HG02759 (cell line): ENCODE measurements around the gene C11orf65.
"Not testable (repeated sequence)": the region's sequence is repeated elsewhere in the genome, so short reads cannot be mapped to it uniquely, and the experiment has no call there.

Experiments used
- ATAC-seq: cut with Tn5 transposase; IDR thresholded peaks from one replicate; pipeline ENCODE4 v1.9.1; 2021; ENCODE audit warnings: mild to moderate bottlenecking, moderate library complexity; ENCODE audit not compliant: unreplicated experiment

The C11orf65 gene

GRCh38 chr11:108474664-108475463 lies 7.5 kb upstream of the C11orf65 start:
- no peak for ATAC-seq

DNA sequence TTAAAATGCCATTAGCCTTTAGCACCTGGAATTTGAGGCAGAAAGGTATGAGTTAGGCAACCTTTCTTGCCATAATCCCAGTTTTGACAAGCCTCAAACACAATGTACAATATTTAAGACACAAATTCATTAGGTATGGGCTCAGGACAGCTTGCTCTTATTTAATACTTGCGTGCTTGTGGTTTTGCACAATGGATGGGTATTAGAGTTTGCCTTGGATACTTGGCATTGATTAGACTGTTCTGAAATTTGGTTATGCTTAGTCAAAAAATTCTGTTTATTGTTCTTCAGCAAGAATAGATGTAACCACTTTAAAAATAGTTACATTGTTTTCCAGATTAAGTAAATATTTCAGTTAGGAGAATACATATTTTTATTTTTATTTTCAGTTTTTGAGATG lies 5.4 kb upstream of the C11orf65 start:
- ATAC-seq = no peak

DNA sequence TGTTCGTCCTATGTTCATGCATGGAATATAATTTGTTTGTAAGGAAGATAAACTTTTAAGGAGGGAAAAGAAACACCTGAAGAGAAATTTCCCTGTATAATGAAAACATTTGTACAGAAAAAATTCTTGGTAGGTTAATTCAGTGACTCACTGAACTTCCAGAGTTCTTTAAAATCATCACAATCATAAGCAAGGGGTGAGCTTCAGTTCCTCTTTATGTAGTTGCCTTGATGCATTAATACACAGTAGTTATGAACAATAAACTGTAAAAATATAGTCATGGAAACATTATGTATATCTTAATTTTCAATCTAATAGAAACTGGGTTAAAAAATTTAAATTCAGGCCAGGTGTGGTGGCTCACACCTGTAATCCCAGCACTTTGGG lies 1.1 kb upstream of the C11orf65 start:
- ATAC-seq = no peak

DNA sequence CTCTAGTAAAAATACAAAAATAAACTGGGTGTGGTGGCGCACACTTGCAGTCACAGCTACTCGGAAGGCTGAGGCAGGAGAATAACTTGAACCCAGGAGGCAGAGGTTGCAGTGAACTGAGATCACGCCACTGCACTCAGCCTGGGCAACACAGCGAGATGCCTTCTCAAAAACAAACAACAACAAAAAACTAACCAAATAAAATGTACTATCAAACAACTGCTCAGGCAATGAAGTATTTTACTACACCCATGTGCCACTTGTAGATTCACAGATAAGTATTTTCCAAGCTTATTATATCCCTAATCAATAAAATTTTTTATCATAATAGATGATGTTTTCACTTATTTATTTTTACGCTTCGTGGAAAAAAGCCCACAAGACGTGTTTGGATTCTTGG lies 924 bp downstream of the C11orf65 start:
- ATAC-seq = no peak

- ATAC-seq = no peak
These were observed 14.0 kb downstream of the C11orf65 start for GRCh38 chr11:108453207-108453835.

DNA sequence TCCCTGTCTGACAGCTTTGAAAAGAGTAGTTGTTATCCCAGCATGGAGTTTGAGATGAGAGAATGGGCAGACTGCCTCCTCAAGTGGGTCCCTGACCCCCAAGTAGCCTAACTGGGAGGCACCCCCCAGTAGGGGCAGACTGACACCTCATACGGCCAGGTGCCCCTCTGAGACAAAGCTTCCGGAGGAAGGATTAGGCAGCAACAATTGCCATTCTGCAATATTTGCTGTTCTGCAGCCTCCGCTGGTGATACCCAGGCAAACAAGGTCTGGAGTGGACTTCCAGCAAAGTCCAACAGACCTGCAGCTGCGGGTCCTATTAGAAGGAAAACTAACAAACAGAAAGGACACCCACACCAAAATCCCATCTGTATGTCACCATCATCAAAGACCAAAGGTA lies 25.9 kb downstream of the C11orf65 start:
- not testable (repeated sequence) for ATAC-seq

DNA sequence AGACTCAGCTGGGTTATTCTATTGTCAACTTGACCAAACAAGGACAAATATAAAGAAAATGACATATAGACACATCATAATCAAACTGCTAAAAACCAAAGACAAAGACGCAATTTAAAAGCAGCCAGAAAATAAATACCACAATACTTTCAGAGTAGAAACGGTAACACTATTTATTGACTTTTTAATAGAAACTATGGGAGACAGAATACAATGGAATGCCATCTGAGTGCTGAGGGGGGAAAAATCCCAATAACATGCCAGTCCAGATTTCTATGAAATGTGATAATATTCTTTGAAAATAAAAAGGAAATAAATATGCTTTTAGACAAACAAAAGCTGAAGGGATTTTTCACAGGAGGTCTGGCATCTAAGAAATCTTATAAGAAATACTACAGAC lies 30.7 kb downstream of the C11orf65 start:
- no peak for ATAC-seq

DNA sequence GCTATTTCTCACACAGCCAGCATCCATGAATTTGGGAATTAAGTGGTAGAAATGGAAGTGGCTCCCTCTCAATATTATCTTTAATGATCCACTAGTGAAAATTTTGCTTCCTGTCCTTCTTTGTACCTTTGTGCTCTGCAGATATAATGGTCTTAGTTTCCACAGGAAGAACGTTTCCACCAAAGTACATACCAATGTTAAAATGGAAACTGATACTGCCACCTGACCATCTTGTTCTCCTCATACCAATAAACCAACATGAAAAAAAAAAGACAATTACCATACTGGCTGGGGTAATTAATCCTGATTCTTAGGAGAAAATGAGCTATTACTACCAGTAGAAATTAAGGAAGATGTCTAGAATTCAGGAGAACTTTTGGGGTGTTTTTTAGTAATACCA lies 32.3 kb downstream of the C11orf65 start:
- no peak for ATAC-seq

GRCh38 chr11:108432783-108433182 lies 34.5 kb downstream of the C11orf65 start:
- no peak for ATAC-seq

DNA sequence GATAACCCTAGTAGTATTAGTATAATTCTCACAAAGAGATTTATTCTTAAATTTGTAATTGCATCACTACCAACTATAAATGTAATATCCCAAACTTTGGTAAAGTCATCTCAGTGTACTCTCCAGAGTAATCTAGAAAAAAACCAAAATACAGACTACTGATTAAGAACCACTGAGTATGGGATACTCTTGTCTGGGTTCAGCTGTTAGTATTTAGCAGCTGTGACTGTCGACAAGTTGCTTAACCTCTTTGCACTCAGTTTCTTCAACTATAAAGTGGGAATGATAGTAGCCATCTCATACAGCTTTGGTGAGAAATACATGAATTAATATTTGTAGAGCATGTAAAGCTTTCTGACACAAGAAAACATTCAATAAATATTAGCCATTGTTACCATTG lies 35.3 kb downstream of the C11orf65 start:
- no peak for ATAC-seq

DNA sequence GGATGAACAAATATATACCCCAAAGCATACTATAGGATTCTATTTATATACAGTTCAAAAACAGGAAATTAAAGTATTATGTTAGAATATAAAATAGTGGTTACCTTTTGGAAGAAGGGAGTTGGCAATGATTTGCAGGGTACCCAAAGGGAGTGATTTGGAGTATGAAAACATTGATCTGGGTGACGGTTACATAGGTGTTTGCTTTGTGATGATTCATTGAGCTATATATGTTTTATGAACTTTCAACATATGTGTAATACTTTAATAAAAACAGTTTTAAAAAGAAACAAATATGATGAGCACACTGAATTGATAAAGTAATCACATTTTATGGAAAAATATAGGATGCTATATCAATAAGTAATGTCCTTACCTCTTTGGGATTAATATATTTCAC lies 36.0 kb downstream of the C11orf65 start:
- no peak for ATAC-seq

- peak; percentile 42 for ATAC-seq
These were observed 49.8 kb downstream of the C11orf65 start for GRCh38 chr11:108417551-108417950.

DNA sequence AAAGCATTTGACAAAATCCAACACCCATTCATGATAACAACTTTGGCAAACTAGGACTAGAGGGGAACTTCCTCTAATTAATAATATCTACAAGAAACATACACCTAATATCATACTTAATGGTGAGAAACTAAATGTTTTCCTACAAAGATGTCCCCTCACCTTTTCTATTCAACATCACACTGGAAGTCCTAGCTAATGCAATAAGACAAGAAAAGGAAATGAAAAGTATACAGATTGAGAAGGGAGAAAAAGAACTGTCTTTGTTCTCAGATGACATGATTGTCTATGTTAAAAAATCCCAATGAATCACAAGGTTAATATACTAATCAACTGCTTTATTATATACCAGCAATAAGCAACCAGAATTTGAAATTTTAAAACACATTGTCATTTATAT lies 52.4 kb downstream of the C11orf65 start:
- ATAC-seq = no peak

DNA sequence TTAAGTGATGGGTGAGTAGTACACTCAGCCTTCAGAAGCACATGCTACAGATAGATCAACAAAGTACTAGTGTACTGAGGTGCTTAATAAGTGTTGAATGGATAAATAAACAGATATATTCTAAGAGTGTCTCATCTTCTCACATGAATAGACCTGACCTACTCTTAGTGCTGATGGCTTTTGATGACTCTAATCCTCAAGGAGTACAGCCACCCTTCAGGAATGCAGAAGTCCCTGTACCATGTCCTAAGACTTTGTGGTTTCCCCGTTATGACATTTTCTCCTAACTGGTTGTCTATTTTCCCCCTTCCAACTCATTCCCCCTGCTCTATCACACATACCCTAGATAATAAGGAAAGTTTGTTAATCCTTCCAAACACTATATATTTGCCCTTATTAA lies 61.6 kb downstream of the C11orf65 start:
- ATAC-seq = no peak

GRCh38 chr11:108403052-108403451 lies 64.3 kb downstream of the C11orf65 start:
- ATAC-seq = no peak

GRCh38 chr11:108402241-108402640 lies 65.1 kb downstream of the C11orf65 start:
- ATAC-seq = no peak

- ATAC-seq = no peak
These were observed 68.9 kb downstream of the C11orf65 start for GRCh38 chr11:108398439-108398838.

- ATAC-seq = not testable (repeated sequence)
These were observed 70.7 kb downstream of the C11orf65 start for GRCh38 chr11:108396672-108397071.

- no peak for ATAC-seq
These were observed 72.5 kb downstream of the C11orf65 start for GRCh38 chr11:108394744-108395284.

- no peak for ATAC-seq
These were observed 74.3 kb downstream of the C11orf65 start for GRCh38 chr11:108393046-108393445.

DNA sequence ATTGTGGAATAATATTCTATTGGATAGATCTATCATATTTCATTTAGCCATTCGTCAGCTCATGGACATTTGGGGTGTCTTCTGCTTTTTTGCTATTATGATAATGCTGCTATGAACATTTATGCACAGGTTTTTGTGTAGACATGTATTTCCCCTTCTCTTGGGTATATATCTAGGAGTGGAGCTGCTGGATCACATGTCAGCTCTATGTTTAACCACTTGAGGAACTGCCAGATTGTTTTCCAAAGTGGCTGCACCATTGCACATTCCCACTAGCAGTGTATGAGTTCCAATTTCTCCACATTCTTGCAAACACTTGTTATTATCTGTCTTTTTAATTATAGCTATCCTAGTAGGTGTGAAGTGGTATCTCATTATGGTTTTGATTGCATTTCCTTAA lies 75.0 kb downstream of the C11orf65 start:
- no peak for ATAC-seq

DNA sequence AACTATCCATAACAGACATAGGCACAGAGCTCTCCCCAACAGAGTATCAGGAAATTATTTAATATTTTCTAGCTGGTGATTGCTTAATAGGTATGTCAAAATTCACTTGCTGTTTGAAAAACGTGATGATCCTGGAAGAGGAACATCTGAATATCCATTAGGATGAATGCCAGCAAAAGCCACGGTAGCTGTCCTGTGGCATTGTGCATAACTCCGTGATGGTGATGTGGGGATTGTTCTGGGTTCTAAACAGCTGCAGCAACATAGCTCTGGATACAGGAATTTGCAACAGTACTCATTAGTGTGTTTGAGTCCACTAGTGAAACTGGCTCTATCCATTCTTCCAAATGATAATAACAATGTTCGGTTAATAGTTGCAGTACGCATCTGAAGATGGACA lies 78.8 kb downstream of the C11orf65 start:
- no peak for ATAC-seq
